VCaP (cell line): ENCODE results near the gene RALGAPA1.

ENCODE experiments used
- H3K27ac ChIP-seq: fragments of 450-650 bp; 2 replicates; pipeline ENCODE4 v1.5.1; 2017
- CTCF ChIP-seq: fragments of 450-650 bp; conservative IDR thresholded peaks from 2 replicates; pipeline ENCODE4 v1.5.1; 2017; ENCODE audit warnings: mild to moderate bottlenecking, moderate library complexity

The RALGAPA1 gene

GRCh38 chr14:35766036-35766699 is 42.9 kb downstream of the RALGAPA1 start:
- no peak for TF ChIP-seq CTCF

GRCh38 chr14:35761922-35762321 is 47.2 kb downstream of the RALGAPA1 start:
- H3K27ac ChIP-seq = no peak overlapping the region
- TF ChIP-seq CTCF = no peak

More at GRCh38 chr14:35766036-35766699, 42.9 kb downstream of the RALGAPA1 start:
- no peak overlapping the region for H3K27ac ChIP-seq

- H3K27ac ChIP-seq = no peak overlapping the region
- TF ChIP-seq CTCF = no peak
Observed at GRCh38 chr14:35760143-35760542, 49.0 kb downstream of the RALGAPA1 start.

DNA sequence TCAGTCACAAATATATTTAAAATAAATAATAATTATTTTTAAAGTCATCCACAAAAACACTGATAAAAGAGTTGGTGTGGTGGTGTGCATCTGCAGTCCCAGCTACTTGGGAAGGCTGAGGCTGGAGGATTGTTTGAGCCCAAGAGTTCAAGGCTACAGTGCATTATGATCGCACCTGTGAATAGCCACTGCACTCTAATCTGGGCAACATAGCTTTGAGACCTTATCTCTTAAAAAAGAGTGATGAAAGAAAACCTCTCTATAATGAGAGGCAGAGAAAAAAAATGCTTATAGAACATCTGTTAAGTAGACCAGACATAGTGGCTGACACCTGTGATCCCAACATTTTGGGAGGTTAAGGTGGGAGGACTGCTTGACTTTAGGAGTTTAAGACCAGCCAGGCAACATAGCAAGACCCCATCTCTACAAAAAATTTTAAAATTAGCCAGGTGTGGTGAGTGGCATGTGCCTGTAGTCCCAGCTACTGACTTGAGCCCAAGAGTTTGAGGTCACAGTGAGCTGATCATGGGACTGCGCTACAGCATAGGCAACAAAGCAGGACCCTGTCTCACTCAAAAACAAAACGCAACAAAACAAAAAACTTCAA is 50.5 kb downstream of the RALGAPA1 start:
- TF ChIP-seq CTCF = no peak
- H3K27ac ChIP-seq = no peak overlapping the region

DNA sequence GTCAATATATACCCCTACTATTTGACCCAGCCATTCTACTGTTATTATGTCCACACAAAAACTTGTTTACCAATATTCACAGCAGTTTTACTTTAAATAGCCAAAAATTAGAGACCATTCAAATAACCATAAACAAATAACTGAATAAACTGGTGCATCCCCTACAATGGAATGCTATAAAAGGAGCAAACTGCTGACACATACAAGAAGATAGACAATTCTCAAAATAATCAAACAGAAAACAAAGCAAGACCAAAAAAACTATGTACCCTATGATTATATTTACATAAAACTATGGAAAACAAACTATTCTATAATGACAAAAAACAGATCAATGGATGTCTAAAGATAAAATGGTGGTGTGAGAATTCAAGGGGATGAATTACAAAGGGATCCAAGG is 54.4 kb downstream of the RALGAPA1 start:
- no peak overlapping the region for H3K27ac ChIP-seq
- no peak for TF ChIP-seq CTCF

GRCh38 chr14:35752380-35752779 is 56.7 kb downstream of the RALGAPA1 start:
- TF ChIP-seq CTCF = no peak
- H3K27ac ChIP-seq = no peak overlapping the region

- no peak for TF ChIP-seq CTCF
- no peak overlapping the region for H3K27ac ChIP-seq
Observed at GRCh38 chr14:35750202-35750904, 58.7 kb downstream of the RALGAPA1 start.
